Vagina (tissue), 2 donors: Measurements from ENCODE around the gene ORM1. TPM values are rescaled to one million over a fixed set of nuclear protein-coding genes. Genes with fewer than 3 reads are reported as not detected.
A peak's percentile ranks its signal among the peaks of the same experiment; 100 is the strongest.

Experiments used
- DNase-seq, 2 donors: peaks; one replicate each; pipeline ENCODE4 v3.0.0-alpha.2; 2017; ENCODE audit errors: extremely low spot score in 2 of 2
- H3K27ac ChIP-seq: fragments of 200-600 bp; sonication (generic); one replicate; pipeline ENCODE4 v1.5.1; 2019
- H3K27me3 ChIP-seq: fragments of 200-600 bp; sonication (generic); one replicate; pipeline ENCODE4 v1.5.1; 2019
- H3K36me3 ChIP-seq, 2 donors: fragments of 200-600 bp; sonication (generic); one replicate each; pipeline ENCODE4 v1.5.1; 2017 to 2019
- H3K4me1 ChIP-seq: fragments of 200-600 bp; sonication (generic); one replicate; pipeline ENCODE4 v1.5.1; 2019
- H3K4me3 ChIP-seq, 2 donors: fragments of 200-600 bp; sonication (generic); 1 replicate in 1 of 2; 2 replicates in 1 of 2; pipeline ENCODE4 v1.5.1; 2016 to 2019
- H3K9me3 ChIP-seq: fragments of 200-600 bp; sonication (generic); one replicate; pipeline ENCODE4 v1.5.1; 2019
- POLR2A ChIP-seq, 2 donors: fragments of 450-650 bp; IDR thresholded peaks; one replicate each; pipeline ENCODE4 v1.6.1; 2017; ENCODE audit warnings: antibody characterized with exemption in 2 of 2, mild to moderate bottlenecking in 2 of 2, moderate library complexity in 2 of 2
- POLR2AphosphoS5 ChIP-seq, 2 donors: sonication (generic); formaldehyde crosslinking; IDR thresholded peaks; one replicate each; pipeline ENCODE4 v1.9.0; 2017; ENCODE audit warnings: antibody characterized with exemption in 2 of 2, mild to moderate bottlenecking in 2 of 2, low read depth in 1 of 2; ENCODE audit not compliant: insufficient read depth in 1 of 2
- intact Hi-C: fragments of 100-400 bp; cut with DNase I; formaldehyde crosslinking; loops from one replicate; pipeline ENCODE4 v1.15.1; 2023
- total RNA-seq: library from RNA; depleted of rRNA; stranded (reverse); fragments of >200 nt; gene quantifications from one replicate; pipeline ENCODE4 v1.2.3, GENCODE V29; 2016
- TF ChIP-seq, protein P1 (sequence below), 3 experiments: fragments of 450-650 bp in 2 of 3; fragments of 200-600 bp in 1 of 3; sonication (generic) in 1 of 3; IDR thresholded peaks; one replicate each; pipeline ENCODE4 v1.5.1; 2017 to 2019; ENCODE audit warnings: antibody characterized with exemption in 3 of 3, mild to moderate bottlenecking in 2 of 3, moderate library complexity in 2 of 3

The ORM1 gene
- total RNA-seq, 1 donor from 2014 or later = not detected

DNA sequence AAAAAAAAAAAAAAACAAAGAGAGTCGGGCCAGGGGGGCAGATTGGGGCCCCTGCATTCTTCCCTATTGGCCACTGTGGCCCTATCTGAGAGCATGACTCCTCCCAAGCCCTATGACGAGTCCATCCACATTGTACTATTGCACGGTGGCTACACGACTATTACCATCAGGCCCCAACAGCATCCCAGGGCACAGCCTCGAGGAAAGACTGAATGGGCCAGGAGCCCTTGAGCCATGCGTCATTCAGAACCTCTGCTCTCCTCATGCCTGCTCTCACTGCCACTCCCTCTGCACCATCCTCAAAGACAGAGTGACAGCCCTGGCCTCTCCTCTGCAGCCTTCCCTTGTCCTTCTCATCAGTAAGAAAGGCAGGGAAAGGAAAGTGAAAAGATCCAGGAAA is 20.2 kb upstream of the ORM1 start:
- intact Hi-C loops = no loop called here
- Histone ChIP-seq H3K36me3 (peaks cover 0 to 25% of the 10 kb centered on the region in 2 donors), H3K4me1 (peaks cover 9% of the 10 kb centered on the region), H3K27me3 (no peaks in the 10 kb centered on the region), H3K4me3 (no peak overlapping the region), H3K9me3 (no peaks in the 10 kb centered on the region), H3K27ac (no peak overlapping the region)
- no peak for TF ChIP-seq POLR2AphosphoS5 (IDR thresholded peaks at IDR 0.05; ENCODE audit: insufficient read depth in 1 of 2, low read depth in 1 of 2)
- TF ChIP-seq, protein P1, sequence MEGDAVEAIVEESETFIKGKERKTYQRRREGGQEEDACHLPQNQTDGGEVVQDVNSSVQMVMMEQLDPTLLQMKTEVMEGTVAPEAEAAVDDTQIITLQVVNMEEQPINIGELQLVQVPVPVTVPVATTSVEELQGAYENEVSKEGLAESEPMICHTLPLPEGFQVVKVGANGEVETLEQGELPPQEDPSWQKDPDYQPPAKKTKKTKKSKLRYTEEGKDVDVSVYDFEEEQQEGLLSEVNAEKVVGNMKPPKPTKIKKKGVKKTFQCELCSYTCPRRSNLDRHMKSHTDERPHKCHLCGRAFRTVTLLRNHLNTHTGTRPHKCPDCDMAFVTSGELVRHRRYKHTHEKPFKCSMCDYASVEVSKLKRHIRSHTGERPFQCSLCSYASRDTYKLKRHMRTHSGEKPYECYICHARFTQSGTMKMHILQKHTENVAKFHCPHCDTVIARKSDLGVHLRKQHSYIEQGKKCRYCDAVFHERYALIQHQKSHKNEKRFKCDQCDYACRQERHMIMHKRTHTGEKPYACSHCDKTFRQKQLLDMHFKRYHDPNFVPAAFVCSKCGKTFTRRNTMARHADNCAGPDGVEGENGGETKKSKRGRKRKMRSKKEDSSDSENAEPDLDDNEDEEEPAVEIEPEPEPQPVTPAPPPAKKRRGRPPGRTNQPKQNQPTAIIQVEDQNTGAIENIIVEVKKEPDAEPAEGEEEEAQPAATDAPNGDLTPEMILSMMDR (IDR thresholded peaks at IDR 0.05) = no peak
- TF ChIP-seq POLR2A (IDR thresholded peaks at IDR 0.05) = no peak
- peak; percentile 55 to 74 for DNase-seq

- peak in 1 of 2 donors; percentile 52 for DNase-seq
- intact Hi-C loops = no loop called here
- H3K27ac ChIP-seq = no peak overlapping the region
- H3K9me3 ChIP-seq = no peaks in the 10 kb centered on the region
- H3K4me1 ChIP-seq = peaks cover 9% of the 10 kb centered on the region
- H3K4me3 ChIP-seq = no peak overlapping the region
- peaks cover 0 to 25% of the 10 kb centered on the region in 2 donors for H3K36me3 ChIP-seq
- TF ChIP-seq, protein P1 (IDR thresholded peaks at IDR 0.05) = no peak
- TF ChIP-seq POLR2A (IDR thresholded peaks at IDR 0.05) (no peak), POLR2AphosphoS5 (IDR thresholded peaks at IDR 0.05; ENCODE audit: insufficient read depth in 1 of 2, low read depth in 1 of 2) (no peak)
- no peaks in the 10 kb centered on the region for H3K27me3 ChIP-seq
Observed at GRCh38 chr9:114303571-114303970, 19.3 kb upstream of the ORM1 start.

DNA sequence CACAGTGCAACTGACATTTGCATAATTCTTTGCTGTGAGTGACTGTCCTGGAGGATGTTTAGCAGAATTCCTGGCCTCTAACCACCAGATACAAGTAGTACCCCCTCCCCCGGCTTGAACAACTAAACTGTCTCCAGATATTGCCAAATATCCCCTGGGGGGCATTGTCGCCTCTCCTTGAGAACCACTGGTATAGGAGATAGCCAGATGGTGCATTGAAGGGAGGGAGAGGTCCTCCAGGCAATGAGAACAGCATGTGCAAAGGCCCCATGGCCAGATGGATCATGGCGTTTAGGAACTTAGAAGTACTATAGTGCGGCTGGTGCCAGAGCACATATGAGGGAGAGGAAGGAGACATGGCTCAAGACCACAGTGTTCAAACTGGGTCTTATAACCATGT is 18.9 kb upstream of the ORM1 start:
- TF ChIP-seq, protein P1 (IDR thresholded peaks at IDR 0.05) = no peak
- no peak for TF ChIP-seq POLR2AphosphoS5 (IDR thresholded peaks at IDR 0.05; ENCODE audit: insufficient read depth in 1 of 2, low read depth in 1 of 2)
- TF ChIP-seq POLR2A (IDR thresholded peaks at IDR 0.05) = no peak
- Histone ChIP-seq H3K4me1 (peaks cover 9% of the 10 kb centered on the region), H3K36me3 (peaks cover 0 to 23% of the 10 kb centered on the region in 2 donors), H3K27ac (no peak overlapping the region), H3K4me3 (no peak overlapping the region), H3K9me3 (no peaks in the 10 kb centered on the region), H3K27me3 (no peaks in the 10 kb centered on the region)
- intact Hi-C loops = no loop called here
- peak; percentile 52 to 72 for DNase-seq

GRCh38 chr9:114304416-114305188 is 18.3 kb upstream of the ORM1 start:
- Histone ChIP-seq H3K9me3 (no peaks in the 10 kb centered on the region), H3K4me1 (peaks cover 9% of the 10 kb centered on the region), H3K27ac (no peak overlapping the region), H3K36me3 (peaks cover 0 to 19% of the 10 kb centered on the region in 2 donors), H3K27me3 (no peaks in the 10 kb centered on the region), H3K4me3 (no peak overlapping the region)
- intact Hi-C loops = no loop called here
- DNase-seq = peak; percentile 85 to 89
- TF ChIP-seq POLR2AphosphoS5 (IDR thresholded peaks at IDR 0.05; ENCODE audit: insufficient read depth in 1 of 2, low read depth in 1 of 2) = no peak
- no peak for TF ChIP-seq POLR2A (IDR thresholded peaks at IDR 0.05)
- TF ChIP-seq, protein P1 (IDR thresholded peaks at IDR 0.05) = no peak

- no peaks in the 10 kb centered on the region for H3K27me3 ChIP-seq
- DNase-seq = no peak
- H3K4me1 ChIP-seq = peaks cover 9% of the 10 kb centered on the region
- no peak overlapping the region for H3K4me3 ChIP-seq
- intact Hi-C loops = no loop called here
- no peak for TF ChIP-seq POLR2AphosphoS5 (IDR thresholded peaks at IDR 0.05; ENCODE audit: insufficient read depth in 1 of 2, low read depth in 1 of 2)
- TF ChIP-seq, protein P1 (IDR thresholded peaks at IDR 0.05) = no peak
- no peak for TF ChIP-seq POLR2A (IDR thresholded peaks at IDR 0.05)
- H3K36me3 ChIP-seq = peaks cover 0 to 10% of the 10 kb centered on the region in 2 donors
- H3K27ac ChIP-seq = no peak overlapping the region
- H3K9me3 ChIP-seq = no peaks in the 10 kb centered on the region
Observed at GRCh38 chr9:114307899-114308267, 15.0 kb upstream of the ORM1 start.
